IMR-90 (cell line): ENCODE data around the gene SEMA3C. TPM values are rescaled to one million over a fixed set of nuclear protein-coding genes. Genes with fewer than 3 reads are reported as not detected.

ENCODE experiments used
- ATAC-seq: fragments of 200-7000 bp; cut with Tn5 transposase; 2 replicates; pipeline ENCODE4 v1.9.1; 2020; ENCODE audit warnings: low read depth, mild to moderate bottlenecking, moderate library complexity
- BruUV-seq: library from RNA; stranded (reverse); fragments of 400-500 nt; replicated peaks from 2 replicates; lab custom pipeline; 2021; lab: Mats Ljungman, UMichigan
- CTCF ChIA-PET: fragments of 300-600 bp; formaldehyde crosslinking; extraction: SDS; loops from one replicate; lab custom pipeline; 2021; ENCODE audit warnings: antibody characterized with exemption; lab: Yijun Ruan, JAX
- POLR2A ChIA-PET: fragments of 300-600 bp; sonication (Branson Sonifier 250); formaldehyde crosslinking; loops from one replicate; lab custom pipeline; 2022; ENCODE audit warnings: antibody characterized with exemption; ENCODE audit not compliant: unreplicated experiment; lab: Charles Lee
- DNase-seq: peaks from one replicate; pipeline ENCODE4 v3.0.0; 2013
- H2AFZ ChIP-seq: replicated peaks from 2 replicates; pipeline ENCODE3; 2013; ENCODE audit warnings: low read length, mild to moderate bottlenecking; ENCODE audit not compliant: poor library complexity
- H2AK5ac ChIP-seq: 2 replicates; pipeline ENCODE4 v1.6.1; 2013; ENCODE audit warnings: low read depth, low read length, inconsistent platforms
- H2AK9ac ChIP-seq: replicated peaks from 2 replicates; pipeline ENCODE3; 2013; ENCODE audit warnings: mild to moderate bottlenecking, low read depth, low read length, moderate library complexity; ENCODE audit not compliant: poor library complexity
- H2BK120ac ChIP-seq: 2 replicates; pipeline ENCODE4 v1.6.1; 2013; ENCODE audit warnings: low read depth, low read length, inconsistent platforms
- H2BK15ac ChIP-seq: 3 replicates; pipeline ENCODE4 v1.6.1; 2013; ENCODE audit warnings: low read depth, low read length, inconsistent platforms
- H2BK20ac ChIP-seq: 2 replicates; pipeline ENCODE4 v1.6.1; 2013; ENCODE audit warnings: low read depth, mild to moderate bottlenecking, inconsistent platforms, low read length, moderate library complexity
- H2BK5ac ChIP-seq: 2 replicates; pipeline ENCODE4 v1.6.1; 2013; ENCODE audit warnings: mild to moderate bottlenecking, low read depth, low read length, inconsistent platforms; ENCODE audit not compliant: poor library complexity, severe bottlenecking
- H3K14ac ChIP-seq: replicated peaks from 2 replicates; pipeline ENCODE4 v1.6.1; 2013; ENCODE audit warnings: low read depth, low read length, inconsistent platforms
- H3K18ac ChIP-seq: 2 replicates; pipeline ENCODE4 v1.6.1; 2013; ENCODE audit warnings: low read depth, low read length, control low read depth
- H3K23ac ChIP-seq: 2 replicates; pipeline ENCODE4 v1.6.1; 2013; ENCODE audit warnings: low read depth, low read length, inconsistent platforms
- H3K27ac ChIP-seq: 2 replicates; pipeline ENCODE4 v1.5.1; 2013; ENCODE audit warnings: mild to moderate bottlenecking, control low read depth, low read length; ENCODE audit not compliant: insufficient read depth
- H3K27me3 ChIP-seq: 2 replicates; pipeline ENCODE4 v1.6.1; 2013; ENCODE audit warnings: low read length; ENCODE audit not compliant: control insufficient read depth, insufficient read depth
- H3K36me3 ChIP-seq: 2 replicates; pipeline ENCODE4 v1.6.1; 2013; ENCODE audit warnings: low read length, mixed read lengths; ENCODE audit not compliant: control insufficient read depth, insufficient read depth
- H3K4ac ChIP-seq: 2 replicates; pipeline ENCODE4 v1.6.1; 2013; ENCODE audit warnings: low read depth, low read length, inconsistent platforms
- H3K4me1 ChIP-seq: 2 replicates; pipeline ENCODE4 v1.6.1; 2013; ENCODE audit warnings: low read length, mixed read lengths; ENCODE audit not compliant: control insufficient read depth, insufficient read depth
- H3K4me2 ChIP-seq: 2 replicates; pipeline ENCODE4 v1.6.1; 2013; ENCODE audit warnings: low read depth, mild to moderate bottlenecking, control low read depth, low read length, moderate library complexity
- H3K4me3 ChIP-seq: 2 replicates; pipeline ENCODE4 v1.5.1; 2013; ENCODE audit warnings: low read depth, mild to moderate bottlenecking, control low read depth, low read length, moderate library complexity; ENCODE audit not compliant: insufficient read depth
- H3K56ac ChIP-seq: 2 replicates; pipeline ENCODE4 v1.6.1; 2013; ENCODE audit warnings: low read length, inconsistent platforms; ENCODE audit not compliant: insufficient read depth; ENCODE audit errors: extremely low read depth
- H3K79me1 ChIP-seq, 2 experiments: 2 replicates each; pipeline ENCODE4 v1.6.1; 2013; ENCODE audit warnings: low read length in 2 of 2, inconsistent platforms in 1 of 2, low read depth in 1 of 2
- H3K9ac ChIP-seq: 2 replicates; pipeline ENCODE4 v1.6.1; 2013; ENCODE audit warnings: low read depth, low read length, control low read depth
- H3K9me1 ChIP-seq: 2 replicates; pipeline ENCODE4 v1.6.1; 2013; ENCODE audit warnings: low read length, inconsistent platforms; ENCODE audit not compliant: insufficient read depth
- H3K9me3 ChIP-seq: 2 replicates; pipeline ENCODE4 v1.6.1; 2013; ENCODE audit warnings: low read length; ENCODE audit not compliant: control insufficient read depth, insufficient read depth
- H4K20me1 ChIP-seq: 2 replicates; pipeline ENCODE4 v1.6.1; 2013; ENCODE audit warnings: low read length, inconsistent platforms; ENCODE audit not compliant: insufficient read depth
- H4K5ac ChIP-seq: 2 replicates; pipeline ENCODE4 v1.6.1; 2013; ENCODE audit warnings: mild to moderate bottlenecking, low read depth, low read length, control low read depth
- H4K8ac ChIP-seq, 2 experiments: 2 replicates each; pipeline ENCODE4 v1.6.1; 2013; ENCODE audit warnings: low read depth in 2 of 2, low read length in 2 of 2, control low read depth in 1 of 2, inconsistent platforms in 1 of 2
- H4K91ac ChIP-seq: 2 replicates; pipeline ENCODE4 v1.6.1; 2013; ENCODE audit warnings: low read depth, low read length, inconsistent platforms; ENCODE audit not compliant: insufficient read depth
- CEBPB ChIP-seq: IDR thresholded peaks from 2 replicates; pipeline ENCODE4 v1.6.1; 2012; ENCODE audit warnings: low read depth, low read length, improper control_type of control experiment
- CHD1 ChIP-seq: IDR thresholded peaks from 2 replicates; pipeline ENCODE4 v1.6.1; 2012; ENCODE audit warnings: low read depth, low read length, improper control_type of control experiment
- CTCF ChIP-seq: conservative IDR thresholded peaks from 2 replicates; pipeline ENCODE4 v1.5.1; 2012; ENCODE audit warnings: mild to moderate bottlenecking, low read depth, low read length, improper control_type of control experiment
- FOS ChIP-seq: fragments of 150-350 bp; IDR thresholded peaks from 2 replicates; pipeline ENCODE4 v1.6.1; 2016; ENCODE audit warnings: low read depth, low read length
- MXI1 ChIP-seq: IDR thresholded peaks from 2 replicates; pipeline ENCODE4 v1.6.1; 2012; ENCODE audit warnings: low read depth, mild to moderate bottlenecking, low read length, moderate library complexity, borderline replicate concordance
- NFE2L2 ChIP-seq: fragments of 150-350 bp; IDR thresholded peaks from 2 replicates; pipeline ENCODE4 v1.6.1; 2016; ENCODE audit warnings: low read depth, mild to moderate bottlenecking, low read length
- RCOR1 ChIP-seq: IDR thresholded peaks from 2 replicates; pipeline ENCODE4 v1.6.1; 2012; ENCODE audit warnings: mild to moderate bottlenecking, low read length, improper control_type of control experiment; ENCODE audit not compliant: insufficient replicate concordance
- WGBS, 2 experiments: methylation state at CpG; one replicate each; pipeline versions ENCODE4 v1.1.5 to v1.1.7; 2013; ENCODE audit warnings: missing lambda C conversion rate in 2 of 2; ENCODE audit not compliant: insufficient read length in 1 of 2; ENCODE audit errors: extremely low coverage in 2 of 2; 5-methylcytosine and 5-hydroxymethylcytosine counted together
- dilution Hi-C: fragments of 300-500 bp; cut with HindIII; formaldehyde crosslinking; loops from one replicate; pipeline ENCODE4 v1.14.3; 2018; ENCODE audit warnings: low sequenced_read_pairs; ENCODE audit not compliant: unreplicated experiment
- in situ Hi-C: fragments of 300-500 bp; cut with MboI; formaldehyde crosslinking; loops from 3 replicates; pipeline ENCODE4 v1.14.3; 2019; ENCODE audit warnings: low sequenced_read_pairs, inconsistent platforms, mixed read lengths
- intact Hi-C: fragments of 100-400 bp; cut with micrococcal nuclease; formaldehyde crosslinking; loops from 2 replicates; pipeline ENCODE4 v1.10.0; 2022
- polyA plus RNA-seq, 3 experiments: library from polyadenylated mRNA; depleted of rRNA; stranded (reverse); fragments of >200 nt; gene quantifications; 2 replicates each; pipeline ENCODE4 v1.2.3, GENCODE V29; 2012; ENCODE audit warnings: low replicate concordance in 1 of 3
- total RNA-seq: library from RNA; depleted of rRNA; stranded (reverse); fragments of >200 nt; gene quantifications from 2 replicates; pipeline ENCODE4 v1.2.3, GENCODE V29; 2012

Gene SEMA3C
- total and polyA plus RNA-seq, 2 of the 4 experiments (the other 2 are of a cell fraction), result 21.2 to 97.1 TPM

- TF ChIP-seq CTCF, result no peak
These were observed 137.3 kb downstream of the SEMA3C start (continued) for GRCh38 chr7:80781561-80781979.

- Histone ChIP-seq H2BK15ac (no peak overlapping the region), H3K27me3 (no peaks in the 10 kb centered on the region), H4K5ac (no peak overlapping the region), H3K36me3 (no peaks in the 10 kb centered on the region), H3K18ac (no peak overlapping the region), H3K56ac (no peak overlapping the region), H3K4me2 (no peak overlapping the region), H2AFZ (no peak overlapping the region), H2BK120ac (no peak overlapping the region), H3K9me1 (no peaks in the 10 kb centered on the region; the same call in 1 of the 2 replicates), H3K9ac (no peak overlapping the region), H3K4me3 (no peak overlapping the region), H3K9me3 (no peaks in the 10 kb centered on the region), H2BK20ac (no peak overlapping the region), H2AK9ac (no peak overlapping the region), H3K23ac (no peak overlapping the region), H3K4me1 (peaks cover 4% of the 10 kb centered on the region; the same call in 1 of the 2 replicates), H3K79me1 (0 out of 4 replicates have a peak, but pooled peaks cover 0 to 3% of the 10 kb centered on the region in 2 experiments), H4K91ac (0 out of 2 replicates have a peak overlapping the region, but pooled peaks have one; percentile 6), H4K20me1 (no peaks in the 10 kb centered on the region), H3K14ac (no peak overlapping the region), H3K4ac (no peak overlapping the region), H3K27ac (no peak overlapping the region), H2AK5ac (peak overlapping the region; percentile 29; the same call in 1 of the 2 replicates), H2BK5ac (no peak overlapping the region), H4K8ac (no peak overlapping the region)
- ChIA-PET POLR2A (no interaction called here), CTCF (no interaction called here)
- no peak; the same call in 1 of the 2 replicates for ATAC-seq
- TF ChIP-seq CTCF (no peak), FOS (no peak), RCOR1 (no peak), NFE2L2 (no peak), MXI1 (no peak), CHD1 (no peak), CEBPB (peak; percentile 20; the same call in 1 of the 2 replicates)
- DNase-seq, result no peak
- in situ Hi-C loops (no loop called here), dilution Hi-C loops (no loop called here), intact Hi-C loops (no loop called here)
- WGBS, 2 experiments, result 57 to 100% methylated on average over 1 of the region's 2 CpGs
- BruUV-seq, result no TSS peak
These were observed 137.7 kb downstream of the SEMA3C start for GRCh38 chr7:80781146-80781545.
